NCI-H2081 (cell line): ENCODE data around the gene FPR2.
"Not testable (repeated sequence)": the region's sequence is repeated elsewhere in the genome, so short reads cannot be mapped to it uniquely, and the experiment has no call there.

Experiments used
- DNase-seq, 2 experiments: peaks; one replicate each; lab custom pipeline; 2025; lab: John Stamatoyannopoulos, UW

Gene FPR2

DNA sequence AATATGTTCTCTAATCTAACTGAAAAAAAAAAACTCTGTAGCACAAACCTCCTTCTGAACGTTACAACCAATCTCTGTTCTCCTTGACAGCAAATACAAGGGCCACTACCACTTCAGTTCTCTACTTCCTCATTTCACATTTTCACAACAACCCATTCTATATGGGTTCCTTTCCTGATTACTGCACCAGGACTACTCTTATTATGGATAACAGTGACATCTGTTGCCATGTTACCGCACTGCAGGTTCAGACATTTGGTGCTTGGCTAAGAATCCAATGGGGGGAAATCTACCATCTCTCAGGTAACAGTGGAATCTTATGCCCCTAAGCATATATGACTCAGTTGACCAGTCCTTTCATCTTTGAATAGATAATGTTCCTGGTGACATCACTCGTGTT lies 22.4 kb downstream of the FPR2 start:
- DNase-seq = no peak

GRCh38 chr19:51784109-51784785 lies 23.3 kb downstream of the FPR2 start:
- DNase-seq = no peak

GRCh38 chr19:51784922-51785690 lies 24.1 kb downstream of the FPR2 start:
- no peak for DNase-seq

- no peak for DNase-seq
Measured at GRCh38 chr19:51786646-51787494, 25.9 kb downstream of the FPR2 start.

- DNase-seq = no peak
Measured at GRCh38 chr19:51788029-51788428, 27.0 kb downstream of the FPR2 start.

DNA sequence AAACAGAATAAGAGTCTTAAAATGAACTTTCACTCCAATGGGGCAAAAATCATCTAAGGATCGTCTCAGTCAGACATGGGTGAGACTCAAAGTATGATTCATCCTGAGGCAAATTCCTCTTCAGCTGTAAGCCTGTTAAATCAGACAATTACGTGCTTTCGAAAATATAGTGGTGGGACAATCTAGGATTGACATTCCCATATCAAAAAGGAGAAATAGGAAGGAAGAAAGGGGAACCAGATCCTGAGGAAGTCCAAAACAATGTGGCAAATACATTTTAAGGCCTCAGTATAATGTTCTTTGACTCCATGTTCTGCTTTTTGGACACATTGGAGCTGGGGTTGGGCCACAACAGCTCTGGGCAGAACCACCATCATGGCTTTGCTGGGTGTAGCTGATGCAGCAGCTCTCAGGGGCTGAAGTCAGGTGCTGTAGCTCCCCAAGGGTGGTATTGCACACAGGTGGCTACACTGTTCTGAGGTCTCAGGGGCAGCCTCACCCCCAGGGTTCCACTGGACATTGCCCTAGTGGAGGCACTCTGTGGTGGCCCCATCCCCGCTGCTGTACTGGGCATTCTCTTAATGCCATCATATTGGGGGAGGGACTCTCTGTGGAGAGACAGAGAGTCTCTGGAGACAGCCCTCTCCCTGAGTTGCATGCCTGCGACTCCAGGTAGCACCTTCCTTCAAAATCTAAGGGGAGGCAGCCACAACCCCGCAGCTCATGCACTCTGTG lies 28.2 kb downstream of the FPR2 start:
- no peak for DNase-seq

DNA sequence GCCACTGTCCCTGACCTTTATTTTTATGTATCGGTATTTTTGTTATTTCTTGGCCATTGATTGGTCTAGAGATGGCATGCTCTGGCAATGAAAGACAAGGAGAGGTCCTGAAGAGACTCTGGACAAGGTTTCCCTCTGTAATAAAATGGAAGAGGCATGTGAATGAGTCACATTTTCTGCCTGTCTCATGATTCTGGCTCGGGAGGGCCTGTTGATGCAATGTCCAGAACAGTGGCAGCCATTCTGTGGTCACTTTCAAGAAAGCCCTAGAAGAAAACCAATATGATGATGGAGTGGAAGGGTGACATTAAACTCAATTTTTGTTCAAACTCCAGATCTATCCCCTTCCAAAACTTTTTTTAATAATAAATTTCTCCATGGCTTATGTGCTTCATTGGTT lies 32.0 kb downstream of the FPR2 start:
- no peak for DNase-seq

DNA sequence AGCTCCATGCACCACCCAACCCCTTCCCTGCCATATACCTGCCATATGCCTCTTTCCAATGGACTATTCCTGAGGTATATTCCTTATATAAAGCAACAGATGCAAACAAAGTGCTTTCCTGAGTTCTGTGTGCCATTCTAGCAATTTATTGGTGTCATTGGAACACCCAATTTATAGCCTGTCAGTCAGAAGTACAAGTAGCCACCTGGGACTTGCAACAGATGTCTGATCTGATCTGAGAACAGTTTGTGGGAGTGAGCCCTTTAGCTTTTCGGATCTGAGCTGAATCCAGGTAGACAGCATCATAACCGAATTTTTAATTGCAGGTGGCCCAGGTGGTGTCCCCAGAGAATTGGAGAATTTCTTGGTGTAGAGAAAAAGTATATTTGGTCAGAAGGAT lies 33.0 kb downstream of the FPR2 start:
- no peak for DNase-seq

- DNase-seq = no peak
Measured at GRCh38 chr19:51794885-51795490, 34.0 kb downstream of the FPR2 start, which contains the start of gene FPR3. TSS of gene FPR3 (plus strand) at chr19:51795157. CDS start at chr19:51823749, 28,592 bp downstream.

- DNase-seq = no peak
Measured at GRCh38 chr19:51796195-51796679, 35.3 kb downstream of the FPR2 start.

GRCh38 chr19:51797480-51797879 lies 36.5 kb downstream of the FPR2 start:
- DNase-seq = no peak

- no peak for DNase-seq
Measured at GRCh38 chr19:51798062-51798461, 37.1 kb downstream of the FPR2 start.

DNA sequence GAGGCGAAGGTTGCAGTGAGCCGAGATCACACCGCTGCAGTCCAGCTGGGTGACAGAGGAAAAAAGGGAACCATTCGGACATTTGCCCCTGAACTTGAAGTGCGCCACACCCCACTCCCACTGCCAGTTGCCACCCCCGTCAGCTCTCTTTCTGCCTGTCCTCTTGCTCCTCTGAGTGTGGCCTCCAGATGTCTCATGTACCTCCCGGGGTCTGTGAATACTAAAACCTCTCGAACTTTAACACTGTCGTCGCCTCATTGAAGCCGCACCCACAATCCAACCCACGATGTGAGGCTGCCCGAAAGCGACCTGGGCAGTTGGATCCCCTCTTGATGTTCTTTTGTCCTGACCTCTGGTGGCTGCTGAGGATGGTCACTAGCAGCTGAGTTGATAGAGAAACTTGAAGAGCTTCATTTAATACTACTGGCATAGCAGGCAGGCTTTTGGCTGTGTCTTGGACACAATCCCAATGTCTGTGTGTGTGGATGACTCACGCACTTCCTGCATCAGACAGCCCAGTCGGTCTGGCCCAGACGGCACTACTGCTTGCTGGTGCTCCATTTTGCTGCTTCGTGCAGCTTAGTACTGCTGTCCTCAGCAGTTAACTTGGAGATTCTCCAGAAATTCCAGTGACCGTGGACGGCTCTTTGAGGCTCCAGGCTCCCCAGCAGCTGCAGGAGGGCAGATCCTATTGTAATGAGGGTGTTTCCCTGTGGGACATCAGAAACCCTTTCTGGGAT lies 38.2 kb downstream of the FPR2 start:
- DNase-seq = no peak

DNA sequence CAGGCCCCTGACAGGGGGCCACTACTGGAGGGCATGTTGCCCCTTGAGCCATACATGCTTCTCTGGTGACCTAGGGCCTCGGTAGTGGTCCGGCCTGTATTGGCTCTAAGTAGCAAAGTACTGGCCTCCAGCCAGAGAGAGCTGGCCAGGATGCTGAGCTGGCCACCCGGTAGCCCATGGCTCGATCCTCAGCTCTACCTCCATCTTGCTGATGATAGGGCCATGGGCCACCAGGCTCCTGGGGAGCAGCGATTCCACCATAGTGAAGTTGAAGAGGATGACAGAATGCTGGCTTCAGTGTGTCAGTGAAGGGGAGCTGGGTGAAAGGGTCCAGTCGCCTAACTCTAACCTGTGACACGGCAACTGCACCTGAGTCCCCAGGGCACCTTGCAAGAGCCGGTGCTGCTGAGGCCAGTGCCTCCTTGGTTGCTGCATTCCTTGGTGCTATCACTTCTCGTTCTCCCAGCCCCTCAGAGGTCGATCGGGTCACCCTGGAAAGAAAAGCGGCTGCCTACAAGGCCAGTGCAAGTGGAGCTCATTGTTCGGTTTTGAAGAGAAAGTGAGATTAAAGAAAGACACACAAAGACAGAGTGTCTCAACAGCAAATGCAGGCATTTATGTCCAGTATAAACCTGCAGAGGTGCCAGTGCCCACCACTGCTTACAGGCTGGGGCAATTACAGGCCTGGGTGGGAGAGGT lies 38.9 kb downstream of the FPR2 start:
- no peak for DNase-seq

DNA sequence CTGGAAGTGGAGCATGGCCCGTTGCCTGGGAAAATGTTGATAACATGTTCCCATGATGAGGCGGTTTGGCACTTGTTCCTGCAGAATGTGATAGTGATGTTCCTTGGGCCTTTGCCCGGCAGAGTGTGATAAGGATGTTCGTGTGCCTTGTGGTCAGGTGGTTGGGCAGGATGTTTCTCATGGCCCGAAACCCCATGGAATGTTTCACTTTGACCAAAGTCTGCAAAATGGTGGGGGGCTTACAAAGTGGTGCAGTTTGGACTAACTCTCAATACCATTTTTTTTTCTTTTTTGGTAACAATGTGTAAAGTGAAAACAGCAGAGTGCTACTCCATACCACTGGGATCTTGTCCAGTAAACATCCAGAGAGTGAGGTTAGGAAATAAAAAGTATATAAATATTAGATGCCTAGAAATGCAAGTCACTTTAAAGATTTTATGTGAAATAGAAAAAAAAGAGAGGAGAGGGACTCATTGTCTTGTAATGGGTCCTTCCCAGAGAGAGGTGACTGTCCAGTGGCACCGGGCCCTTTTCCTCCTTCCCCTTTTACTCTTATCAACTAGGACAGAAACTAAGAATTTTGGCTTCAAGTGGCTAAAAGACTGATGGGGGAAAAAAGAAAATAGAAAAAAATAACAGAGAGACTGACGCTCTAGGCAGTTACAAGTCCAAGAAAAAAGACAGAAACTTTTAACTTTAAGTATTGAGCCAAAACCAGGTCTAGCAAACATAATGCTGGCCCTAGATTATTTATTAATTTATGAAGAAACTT lies 39.7 kb downstream of the FPR2 start:
- no peak for DNase-seq

DNA sequence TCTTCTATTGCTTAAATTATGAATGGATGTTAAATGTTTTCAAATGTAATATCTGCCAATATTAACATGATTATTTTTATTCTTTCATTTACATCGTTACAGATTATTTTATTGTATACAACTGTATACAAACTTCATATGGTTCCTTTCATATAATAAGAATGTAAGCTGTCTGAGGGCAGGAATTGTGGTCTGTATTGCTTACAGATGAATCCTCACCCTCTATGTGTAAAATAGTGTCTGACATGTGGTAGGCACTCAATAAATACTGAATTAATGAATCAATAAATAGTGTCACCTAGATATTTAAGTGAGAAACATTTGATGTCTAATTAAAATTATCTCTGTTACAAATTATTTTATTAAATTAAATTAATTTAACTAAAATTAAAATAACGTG lies 41.8 kb downstream of the FPR2 start:
- DNase-seq = no peak

- no peak for DNase-seq
Measured at GRCh38 chr19:51803519-51803918, 42.5 kb downstream of the FPR2 start.

DNA sequence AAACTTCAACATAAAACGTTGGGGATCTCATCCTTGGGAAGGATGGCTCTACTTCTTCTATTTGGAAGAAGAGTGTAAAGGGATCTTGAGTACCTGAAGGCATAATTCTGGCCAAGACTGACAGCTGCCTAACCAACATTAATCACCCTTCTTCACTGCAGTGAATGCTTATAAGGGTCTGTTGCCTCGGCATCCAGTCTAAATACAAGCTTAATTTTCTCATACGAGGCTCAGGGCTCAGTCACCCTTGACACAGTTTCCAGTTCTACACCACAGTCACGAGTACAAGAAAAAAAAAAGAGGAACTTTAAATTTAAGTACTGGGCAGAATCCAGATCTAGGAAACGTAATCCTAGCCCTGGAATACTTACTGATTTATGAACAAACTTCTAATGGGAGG lies 43.0 kb downstream of the FPR2 start:
- DNase-seq = no peak

DNA sequence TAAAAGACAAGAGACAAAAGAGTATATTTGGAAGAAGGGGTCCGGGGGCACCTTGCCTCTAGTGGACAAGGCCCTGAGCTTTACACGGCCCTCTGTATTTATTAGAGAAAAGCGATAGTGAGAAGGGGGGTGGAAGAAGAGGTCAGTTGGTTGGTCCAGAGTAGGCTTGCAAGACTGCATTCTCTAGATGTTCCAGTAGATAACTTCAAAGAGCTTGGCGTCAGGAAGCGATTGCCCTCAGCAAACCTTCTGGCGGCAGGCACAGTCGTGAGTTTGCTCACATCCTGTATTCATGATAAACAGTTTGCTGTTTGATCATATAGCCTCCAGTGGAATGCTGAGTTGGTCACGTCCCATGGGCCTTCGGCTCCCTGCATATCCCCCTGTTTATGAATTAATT lies 43.8 kb downstream of the FPR2 start:
- not testable (repeated sequence) for DNase-seq
